Activated CD8-positive, alpha-beta T cell treated with anti-CD3 and anti-CD28 coated beads, Interleukin-2, amount 10 ng/mL, durations not matched to agents 7 days and 5 days (primary cell): ENCODE measurements around the gene WFIKKN1. TPM values are rescaled to one million over a fixed set of nuclear protein-coding genes. Genes with fewer than 3 reads are reported as not detected.

Source experiments
- ATAC-seq: fragments of 150-1000 bp; cut with Tn5 transposase; one replicate; pipeline ENCODE4 v1.10.0; 2021; ENCODE audit warnings: moderate library complexity
- CTCF ChIA-PET: fragments of 350-600 bp; sonication (Branson Sonifier 250); formaldehyde crosslinking; loops from one replicate; lab custom pipeline; 2021; ENCODE audit warnings: antibody characterized with exemption; lab: Charles Lee
- POLR2A ChIA-PET: fragments of 350-600 bp; sonication (Branson Sonifier 250); formaldehyde crosslinking; loops from one replicate; lab custom pipeline; 2021; ENCODE audit warnings: antibody characterized with exemption; lab: Charles Lee
- DNase-seq: peaks from one replicate; pipeline ENCODE4 v3.0.0-alpha.2; 2020
- H3K27ac Mint-ChIP-seq: one replicate; pipeline ENCODE4 v1.8.0; 2021; ENCODE audit warnings: mild to moderate bottlenecking, mixed read lengths
- H3K27me3 Mint-ChIP-seq: one replicate; pipeline ENCODE4 v1.8.0; 2021; ENCODE audit warnings: low read depth, mixed read lengths
- H3K36me3 Mint-ChIP-seq: one replicate; pipeline ENCODE4 v1.8.0; 2021; ENCODE audit warnings: low read depth, mixed read lengths
- H3K4me1 Mint-ChIP-seq: one replicate; pipeline ENCODE4 v1.8.0; 2021; ENCODE audit warnings: low read depth, mixed read lengths
- H3K4me3 Mint-ChIP-seq: one replicate; pipeline ENCODE4 v1.8.0; 2021; ENCODE audit warnings: mild to moderate bottlenecking, mixed read lengths
- H3K9me3 Mint-ChIP-seq: one replicate; pipeline ENCODE4 v1.8.0; 2022; ENCODE audit warnings: mixed read lengths; ENCODE audit not compliant: insufficient read depth
- total RNA-seq, 2 experiments: library from RNA; stranded (reverse); gene quantifications; one replicate each; pipeline ENCODE4 v1.2.3, GENCODE V29; 2021

Gene WFIKKN1
- total RNA-seq, 2 experiments from 2014 or later: 0.47 to 0.68 TPM

DNA sequence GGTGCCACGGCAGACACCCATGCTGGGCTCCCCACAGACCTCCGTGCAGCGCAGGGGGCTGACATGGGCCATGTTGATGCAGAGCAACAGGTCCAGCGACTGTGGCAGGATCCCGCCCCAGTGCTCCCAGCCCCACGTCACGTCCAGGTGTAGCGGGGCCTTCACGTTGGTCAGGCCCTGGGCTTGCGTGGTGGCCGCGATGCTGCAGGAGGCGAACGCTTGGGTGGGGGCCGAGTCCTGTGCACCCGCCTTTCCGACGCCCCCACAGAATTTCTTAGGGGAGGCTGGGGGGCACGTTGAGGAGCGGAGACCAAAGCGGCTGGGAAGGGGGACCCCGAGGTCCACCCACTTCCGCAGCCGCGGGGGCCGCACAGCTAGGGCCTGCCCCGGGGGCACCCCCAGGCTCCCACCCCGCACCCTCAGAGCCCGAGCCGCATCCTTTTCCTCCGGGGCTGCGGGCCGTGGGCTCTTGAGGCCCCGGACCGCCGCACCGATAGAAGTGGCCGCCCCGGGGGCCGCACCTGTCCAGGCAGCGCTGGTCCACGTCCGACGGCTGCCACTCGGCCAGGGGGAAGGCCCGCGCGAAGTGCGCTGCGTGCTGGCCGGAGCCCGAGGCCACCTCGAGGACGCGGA, 4.9 kb downstream of the WFIKKN1 start:
- CTCF ChIA-PET: interaction anchor here (1.0 to 2.7 kb wide), 3 partner anchors 13 to 70 kb away, joined by 3 to 16 read pairs (median 3); partner anchors contain the start of gene WDR90
- peak; percentile 2 for ATAC-seq
- peak overlapping the region; percentile 39 for H3K27ac Mint-ChIP-seq

DNA sequence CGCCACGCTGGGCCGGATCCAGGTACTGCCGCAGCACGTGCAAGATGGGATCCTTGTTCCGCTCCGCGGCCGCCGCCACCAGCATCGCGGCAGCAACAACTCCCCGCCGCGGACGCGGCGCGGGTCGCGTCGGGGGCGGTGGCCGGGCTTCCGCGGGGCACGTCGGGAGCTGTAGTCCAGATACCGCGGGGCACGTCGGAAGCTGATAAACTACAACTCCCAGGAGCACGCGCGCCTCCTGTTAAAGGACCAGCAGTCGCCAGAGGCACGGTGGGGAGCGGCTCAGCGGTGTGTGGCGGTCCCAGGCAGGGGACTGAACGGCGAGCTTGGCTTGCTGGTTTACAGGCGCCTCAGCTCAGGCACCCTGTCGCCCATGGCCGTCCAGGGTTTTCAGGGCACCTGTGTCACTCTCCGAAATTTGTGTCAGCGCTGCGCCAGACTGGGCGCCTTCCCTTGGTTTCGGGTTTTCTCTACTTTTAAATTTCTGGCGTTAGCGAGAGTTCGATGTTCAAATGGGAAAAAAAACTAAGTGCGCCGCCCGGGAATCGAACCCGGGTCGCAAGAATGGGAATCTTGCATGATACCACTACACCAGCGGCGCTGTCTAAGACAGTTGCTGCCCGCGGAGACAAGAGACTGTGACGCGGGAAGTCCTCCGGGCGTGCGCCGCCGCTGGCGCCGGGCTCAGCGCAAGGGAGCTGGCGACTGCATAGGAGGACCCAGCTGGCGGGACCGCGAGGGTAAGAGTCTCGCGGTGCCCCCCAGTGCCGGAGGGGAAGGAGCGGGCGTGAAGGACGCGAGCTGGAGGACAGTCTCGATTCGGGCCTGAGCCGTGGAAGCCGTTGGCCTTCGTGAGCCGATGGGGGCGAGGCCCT, 5.7 kb downstream of the WFIKKN1 start, which contains the start of gene METTL26:
Gene METTL26 (minus strand): TSS at position 100 of the 875 bp plus-strand sequence. CDS start 15 bp downstream, at position 85.
- peak within 1 kb of the TSS; percentile 90 for H3K4me3 Mint-ChIP-seq
- ChIA-PET POLR2A (interaction anchor here (0.6 to 1.2 kb wide), 6 partner anchors 43 to 499 kb away, joined by 3 to 4 read pairs (median 3); partner anchors contain the start of genes CAPN15 and STUB1), CTCF (interaction anchor here (0.7 to 2.7 kb wide), 5 partner anchors 12 to 71 kb away, joined by 3 to 16 read pairs (median 3); partner anchors contain the start of gene WDR90)
- DNase-seq: peak; percentile 96
- ATAC-seq: peak; percentile 86
- H3K27ac Mint-ChIP-seq: peak within 1 kb of the TSS; percentile 88
- H3K9me3 Mint-ChIP-seq: no peaks in the 10 kb centered on the region
- peaks cover 2% of the 10 kb centered on the region for H3K27me3 Mint-ChIP-seq
- H3K36me3 Mint-ChIP-seq: peaks cover 3% of the 10 kb centered on the region
- peaks cover 10% of the 10 kb centered on the region for H3K4me1 Mint-ChIP-seq

More for the DNA sequence above, 4.9 kb downstream of the WFIKKN1 start:
- Mint-ChIP-seq H3K4me3 (peak overlapping the region; percentile 90), H3K27me3 (peaks cover 2% of the 10 kb centered on the region), H3K36me3 (peaks cover 3% of the 10 kb centered on the region), H3K9me3 (no peaks in the 10 kb centered on the region), H3K4me1 (peaks cover 10% of the 10 kb centered on the region)
- no peak for DNase-seq
- POLR2A ChIA-PET: interaction anchor here (0.8 to 1.2 kb wide), 4 partner anchors 45 to 108 kb away, joined by 3 to 4 read pairs (median 3); partner anchors contain the start of genes CAPN15 and STUB1

DNA sequence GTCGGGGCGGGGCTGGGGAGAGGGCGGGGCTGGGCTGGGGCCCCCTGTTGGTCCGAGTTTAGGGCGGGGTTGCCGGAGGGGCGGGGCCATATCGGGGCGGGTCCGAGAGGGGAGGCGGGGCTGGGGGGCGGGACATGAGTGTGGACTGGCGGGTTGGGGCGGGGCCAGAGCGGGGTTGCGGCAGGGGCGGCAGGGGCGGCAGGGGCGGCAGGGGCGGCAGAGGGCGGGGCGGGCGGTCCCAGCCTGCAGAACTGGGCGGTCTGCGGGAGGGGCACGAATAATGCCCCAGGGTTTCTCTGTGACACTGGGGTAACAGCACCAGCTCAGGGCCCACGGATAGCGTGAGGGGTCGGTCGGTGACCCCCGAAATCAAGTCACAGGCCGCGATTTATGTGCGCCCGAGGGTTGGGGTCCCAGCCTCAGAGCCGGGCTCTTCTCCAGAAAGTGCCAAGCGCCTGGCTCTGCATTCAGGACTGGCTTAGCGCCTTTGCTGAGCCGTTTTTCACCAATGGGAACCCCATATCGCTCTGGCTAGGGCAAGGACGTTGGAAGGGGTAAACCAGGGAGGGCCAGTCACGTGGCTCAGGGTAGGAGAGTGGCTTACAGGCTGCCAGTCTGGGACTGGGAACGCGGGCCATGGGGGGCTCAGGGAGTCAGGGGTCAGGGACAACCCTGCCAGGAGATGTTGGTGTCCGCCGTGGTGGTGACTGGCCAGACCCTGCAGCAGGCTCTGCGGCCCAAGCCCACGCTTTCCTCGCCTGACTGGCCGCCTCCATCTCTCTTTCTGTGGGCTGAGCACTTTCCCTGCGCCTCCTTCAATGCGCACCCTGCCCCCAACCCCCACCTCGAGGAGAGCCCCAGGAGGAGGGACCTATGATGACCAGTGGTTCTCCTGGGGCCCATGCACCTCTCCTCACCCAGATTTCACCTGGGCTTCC, 6.6 kb downstream of the WFIKKN1 start:
- peak; percentile 16 for ATAC-seq
- POLR2A ChIA-PET: interaction anchor here (1.1 kb wide), 1 partner anchor 42 kb away, joined by 3 read pairs; no protein-coding TSS in a partner anchor
- Mint-ChIP-seq H3K27me3 (peaks cover 2% of the 10 kb centered on the region), H3K36me3 (peaks cover 3% of the 10 kb centered on the region), H3K27ac (peak overlapping the region; percentile 88), H3K4me3 (peak overlapping the region; percentile 90), H3K4me1 (peaks cover 10% of the 10 kb centered on the region), H3K9me3 (no peaks in the 10 kb centered on the region)
- peak; percentile 92 for DNase-seq
- CTCF ChIA-PET: interaction anchor here (1.2 to 2.7 kb wide), 3 partner anchors 11 to 72 kb away, joined by 3 to 16 read pairs (median 3); partner anchors contain the start of gene WDR90

DNA sequence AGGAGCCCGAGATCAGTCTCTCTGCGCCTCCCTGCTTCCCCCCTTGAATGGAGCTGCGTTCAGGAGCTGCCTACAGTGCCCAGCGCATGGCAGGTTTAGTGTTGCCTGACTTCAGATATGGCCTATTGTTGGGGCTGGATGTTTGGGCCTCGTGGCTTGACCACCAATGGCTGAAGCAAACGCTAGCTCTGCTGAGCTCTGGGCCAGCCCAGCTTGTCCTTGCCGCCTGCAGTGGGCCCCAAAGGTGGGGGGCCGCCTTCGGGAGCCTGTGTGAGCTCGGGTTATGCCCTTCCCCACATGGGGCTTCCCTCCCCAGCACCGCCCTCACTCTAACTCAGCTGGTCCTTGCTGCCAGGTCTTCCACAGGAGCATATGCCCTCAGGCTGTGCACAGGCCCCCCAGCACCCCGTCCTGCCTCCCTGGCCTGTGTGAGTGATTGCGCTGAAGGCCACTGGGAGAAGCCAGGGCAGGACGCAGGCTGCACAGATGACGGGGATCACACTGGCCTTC, 7.3 kb downstream of the WFIKKN1 start:
- ChIA-PET POLR2A (no interaction called here), CTCF (interaction anchor here (2.7 kb wide), 1 partner anchor 10 kb away, joined by 16 read pairs; the partner anchor contains the start of gene WDR90)
- Mint-ChIP-seq H3K9me3 (no peaks in the 10 kb centered on the region), H3K36me3 (peaks cover 3% of the 10 kb centered on the region), H3K27me3 (peaks cover 2% of the 10 kb centered on the region), H3K4me1 (peaks cover 16% of the 10 kb centered on the region), H3K27ac (no peak overlapping the region), H3K4me3 (no peak overlapping the region)
- no peak for DNase-seq
- ATAC-seq: no peak

DNA sequence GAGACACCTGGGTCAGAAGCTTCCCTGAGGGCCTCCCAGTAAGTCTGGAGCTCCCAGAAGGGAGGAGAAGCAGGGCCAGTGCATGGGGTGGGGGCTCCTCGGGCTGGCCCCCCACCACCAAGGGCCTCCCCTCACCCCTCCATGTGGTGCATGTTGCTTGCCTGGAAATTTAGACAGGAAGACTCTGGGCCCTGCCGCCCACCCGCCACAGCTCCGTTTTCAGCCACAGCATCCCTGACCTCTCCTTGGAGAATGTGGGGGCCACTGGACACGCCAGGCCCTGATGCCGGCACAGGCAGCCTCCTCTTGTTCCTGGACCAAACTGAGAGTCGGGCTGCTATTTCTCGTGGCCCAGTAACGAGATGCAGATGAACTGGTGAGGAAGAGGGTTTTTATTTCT, 8.1 kb downstream of the WFIKKN1 start:
- DNase-seq: no peak
- no peak for ATAC-seq
- ChIA-PET CTCF (no interaction called here), POLR2A (no interaction called here)
- H3K4me1 Mint-ChIP-seq: peaks cover 21% of the 10 kb centered on the region
- H3K27me3 Mint-ChIP-seq: peaks cover 2% of the 10 kb centered on the region
- H3K4me3 Mint-ChIP-seq: no peak overlapping the region
- no peaks in the 10 kb centered on the region for H3K9me3 Mint-ChIP-seq
- H3K27ac Mint-ChIP-seq: no peak overlapping the region
- peaks cover 6% of the 10 kb centered on the region for H3K36me3 Mint-ChIP-seq

DNA sequence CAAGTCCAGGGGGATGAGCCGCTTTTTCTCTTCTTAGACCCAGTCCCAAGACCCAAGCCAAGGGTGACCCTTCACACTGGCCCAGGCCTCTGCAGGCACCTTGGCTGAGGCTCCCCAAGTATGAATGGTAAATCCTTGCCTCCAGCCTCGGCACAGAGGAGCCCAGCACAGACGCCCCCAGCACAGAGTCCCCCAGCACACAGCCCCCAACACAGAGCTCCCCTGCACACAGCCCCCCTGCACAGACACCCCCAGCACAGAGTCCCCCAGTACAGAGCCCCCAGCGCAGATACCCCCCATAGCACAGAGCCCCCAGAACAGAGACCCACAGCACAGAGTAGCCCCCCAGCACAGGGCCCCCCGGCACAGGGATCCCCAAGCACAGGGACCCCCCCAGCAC, 9.8 kb downstream of the WFIKKN1 start:
- H3K27me3 Mint-ChIP-seq: peaks cover 2% of the 10 kb centered on the region
- peaks cover 12% of the 10 kb centered on the region for H3K36me3 Mint-ChIP-seq
- ChIA-PET CTCF (no interaction called here), POLR2A (no interaction called here)
- no peak for DNase-seq
- ATAC-seq: no peak
- H3K4me3 Mint-ChIP-seq: peak overlapping the region; percentile 42
- H3K4me1 Mint-ChIP-seq: peaks cover 17% of the 10 kb centered on the region
- H3K9me3 Mint-ChIP-seq: no peaks in the 10 kb centered on the region
- no peak overlapping the region for H3K27ac Mint-ChIP-seq

DNA sequence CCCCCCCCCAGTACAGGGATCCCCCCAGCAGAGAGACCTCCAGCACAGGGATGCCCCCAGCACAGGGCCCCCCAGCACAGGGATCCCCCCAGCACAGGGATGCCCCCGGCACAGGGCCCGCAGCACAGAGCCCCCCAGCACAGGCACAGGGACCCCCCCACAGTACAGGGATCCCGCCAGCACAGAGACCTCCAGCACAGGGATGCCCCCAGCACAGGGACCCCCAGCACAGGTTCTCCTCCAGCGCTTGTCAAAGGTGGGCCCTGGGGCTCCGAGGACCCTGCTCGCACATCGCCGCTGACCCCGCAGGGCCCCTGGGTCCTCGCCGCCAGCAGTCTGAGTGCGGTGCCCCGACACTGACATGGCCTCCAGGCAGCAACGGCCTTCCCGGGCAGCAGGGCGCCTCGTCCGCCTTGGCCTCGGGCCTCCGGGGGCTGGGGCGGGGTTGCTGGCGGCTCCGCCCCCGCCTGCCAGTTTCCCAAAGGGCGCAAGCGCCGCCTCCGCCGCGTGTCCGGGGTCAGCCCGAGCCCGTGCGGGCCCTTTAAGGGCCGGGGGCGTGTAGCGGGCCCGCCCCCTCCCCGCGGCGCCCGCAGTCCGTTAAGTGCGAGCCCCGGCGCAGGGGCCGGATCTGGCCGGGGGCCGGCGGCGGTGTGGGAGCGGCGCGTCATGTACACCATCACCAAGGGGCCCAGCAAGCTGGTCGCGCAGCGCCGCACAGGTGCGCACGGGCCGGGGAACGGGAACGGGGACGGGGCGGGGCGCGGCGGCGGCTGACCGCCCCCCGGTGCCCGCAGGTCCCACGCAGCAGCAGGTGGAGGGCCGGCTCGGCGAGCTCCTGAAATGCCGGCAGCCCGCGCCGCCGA, 10.8 kb downstream of the WFIKKN1 start, which contains the start of gene MCRIP2:
Gene MCRIP2 (plus strand): TSS at position 503 of the 863 bp plus-strand sequence. CDS start 164 bp downstream, at position 667.
- peaks cover 12% of the 10 kb centered on the region for H3K36me3 Mint-ChIP-seq
- POLR2A ChIA-PET: interaction anchor here (1.1 kb wide), 1 partner anchor 13 kb away, joined by 3 read pairs; no protein-coding TSS in a partner anchor
- ATAC-seq (peak; percentile 66), DNase-seq (peak; percentile 76)
- peaks cover 15% of the 10 kb centered on the region for H3K4me1 Mint-ChIP-seq
- H3K9me3 Mint-ChIP-seq: no peaks in the 10 kb centered on the region
- peaks cover 2% of the 10 kb centered on the region for H3K27me3 Mint-ChIP-seq
- CTCF ChIA-PET: no interaction called here
- peak within 1 kb of the TSS; percentile 67 for H3K27ac Mint-ChIP-seq
- peak within 1 kb of the TSS; percentile 70 for H3K4me3 Mint-ChIP-seq

DNA sequence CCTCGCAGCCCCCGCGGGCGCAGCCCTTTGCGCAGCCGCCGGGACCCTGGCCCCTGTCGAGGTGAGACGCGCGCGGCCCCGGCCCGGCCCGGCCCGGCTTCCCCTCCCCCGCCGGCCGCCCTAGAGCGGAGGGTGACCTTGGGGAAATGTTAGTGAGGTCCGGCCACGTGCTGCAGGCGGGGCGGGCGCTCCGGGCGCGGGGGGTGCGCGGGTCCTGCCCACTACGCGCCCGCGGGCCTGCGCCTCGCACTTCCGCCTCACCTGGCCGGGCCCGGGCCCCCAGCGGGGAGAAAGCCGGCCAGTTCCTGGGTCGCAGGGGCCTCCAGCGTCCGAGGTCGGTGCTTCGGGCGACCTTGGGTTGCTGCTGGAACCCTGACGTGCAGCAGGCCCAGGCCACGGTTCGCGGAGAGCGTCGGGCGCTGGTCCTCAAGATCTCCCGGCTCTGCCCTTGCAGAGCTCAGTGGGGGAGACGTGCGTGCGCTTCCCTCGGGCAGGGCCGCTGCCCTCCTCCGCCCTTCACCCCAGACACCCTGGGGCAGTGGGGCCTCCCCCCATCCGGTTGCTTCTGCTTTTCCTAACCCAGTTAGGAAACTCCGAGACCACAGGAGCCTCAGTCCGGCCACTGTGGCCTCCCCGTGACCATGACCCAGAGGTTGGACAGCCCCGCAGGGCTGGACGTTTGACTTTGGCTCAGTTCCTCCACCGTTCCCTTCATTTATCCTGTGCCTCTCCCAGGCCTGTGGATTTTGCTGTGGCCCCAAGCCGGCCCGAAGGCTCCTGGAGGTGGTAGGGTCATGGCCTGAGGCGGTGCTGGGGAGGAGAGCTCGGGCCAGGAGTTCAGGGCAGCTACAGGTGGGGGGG, 11.6 kb downstream of the WFIKKN1 start:
- DNase-seq (peak; percentile 55), ATAC-seq (peak; percentile 47)
- H3K27ac Mint-ChIP-seq: peak overlapping the region; percentile 67
- peaks cover 9% of the 10 kb centered on the region for H3K36me3 Mint-ChIP-seq
- no peaks in the 10 kb centered on the region for H3K9me3 Mint-ChIP-seq
- ChIA-PET CTCF (no interaction called here), POLR2A (interaction anchor here (0.9 to 1.1 kb wide), 2 partner anchors 12 to 53 kb away, joined by 3 to 4 read pairs; no protein-coding TSS in a partner anchor)
- H3K27me3 Mint-ChIP-seq: no peaks in the 10 kb centered on the region
- peaks cover 15% of the 10 kb centered on the region for H3K4me1 Mint-ChIP-seq
- peak overlapping the region; percentile 70 for H3K4me3 Mint-ChIP-seq

DNA sequence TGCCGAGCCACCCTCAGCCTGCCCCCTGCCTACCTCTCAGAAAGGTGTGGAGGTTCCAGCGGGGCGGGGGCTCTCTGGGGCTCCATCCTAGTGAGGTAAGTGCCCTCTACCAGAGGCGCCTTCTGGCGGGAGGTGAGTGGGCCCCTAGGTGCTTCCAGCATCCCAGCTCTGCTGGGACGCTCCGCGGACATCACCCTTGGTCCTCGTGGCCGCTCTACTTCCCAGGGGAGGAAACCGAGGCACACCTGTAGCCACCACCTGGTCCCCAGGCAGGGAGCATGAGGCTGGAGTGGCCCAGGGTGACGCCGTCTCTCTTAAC, 12.2 kb downstream of the WFIKKN1 start:
- no peaks in the 10 kb centered on the region for H3K27me3 Mint-ChIP-seq
- ATAC-seq (no peak), DNase-seq (no peak)
- H3K36me3 Mint-ChIP-seq: peaks cover 9% of the 10 kb centered on the region
- ChIA-PET CTCF (no interaction called here), POLR2A (interaction anchor here (0.9 kb wide), 1 partner anchor 52 kb away, joined by 4 read pairs; no protein-coding TSS in a partner anchor)
- H3K4me3 Mint-ChIP-seq: peak overlapping the region; percentile 70
- no peak overlapping the region for H3K27ac Mint-ChIP-seq
- no peaks in the 10 kb centered on the region for H3K9me3 Mint-ChIP-seq
- peaks cover 17% of the 10 kb centered on the region for H3K4me1 Mint-ChIP-seq
